Measurements from ENCODE around the gene ARPC5L.
"Not testable (repeated sequence)": the region's sequence is repeated elsewhere in the genome, so short reads cannot be mapped to it uniquely, and the experiment has no call there.

Gene ARPC5L

DNA sequence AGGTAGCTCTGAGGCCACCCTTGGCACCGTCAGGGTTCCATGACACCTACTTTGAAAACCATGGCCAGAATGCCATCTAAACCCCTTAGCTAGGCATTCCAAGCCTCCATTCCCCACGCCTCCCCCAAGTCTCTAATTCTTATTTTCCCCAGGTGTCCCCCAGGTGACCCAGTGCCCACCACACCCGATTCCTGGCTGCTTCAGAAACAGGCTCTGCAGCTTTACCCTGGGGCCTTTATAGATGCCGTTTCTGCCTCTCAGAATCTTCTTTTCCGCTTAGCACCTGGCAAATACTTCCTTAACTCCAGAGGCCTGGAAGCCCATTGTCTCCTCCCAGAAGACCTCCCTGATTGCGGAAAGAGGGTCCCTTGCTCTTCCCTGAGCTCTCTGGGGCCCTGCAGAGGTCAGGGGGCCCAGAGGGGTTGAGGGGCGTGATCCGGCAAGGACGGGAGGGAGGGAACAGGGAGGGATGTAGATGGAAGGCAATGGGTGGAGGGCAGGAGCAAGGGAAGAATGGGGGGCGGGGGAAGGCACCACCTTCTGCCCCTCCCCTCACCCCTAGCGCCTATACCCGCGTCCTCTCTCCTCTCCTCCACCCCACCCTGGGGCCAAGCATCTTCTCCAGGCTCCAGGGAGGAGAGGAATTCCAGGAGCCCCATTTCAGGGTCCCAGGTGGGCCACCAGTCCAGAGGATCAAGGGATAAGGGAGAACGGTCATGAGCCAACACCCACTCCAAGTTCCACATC lies 20.7 kb upstream of the ARPC5L start:
- DNase-seq, result no peak

DNA sequence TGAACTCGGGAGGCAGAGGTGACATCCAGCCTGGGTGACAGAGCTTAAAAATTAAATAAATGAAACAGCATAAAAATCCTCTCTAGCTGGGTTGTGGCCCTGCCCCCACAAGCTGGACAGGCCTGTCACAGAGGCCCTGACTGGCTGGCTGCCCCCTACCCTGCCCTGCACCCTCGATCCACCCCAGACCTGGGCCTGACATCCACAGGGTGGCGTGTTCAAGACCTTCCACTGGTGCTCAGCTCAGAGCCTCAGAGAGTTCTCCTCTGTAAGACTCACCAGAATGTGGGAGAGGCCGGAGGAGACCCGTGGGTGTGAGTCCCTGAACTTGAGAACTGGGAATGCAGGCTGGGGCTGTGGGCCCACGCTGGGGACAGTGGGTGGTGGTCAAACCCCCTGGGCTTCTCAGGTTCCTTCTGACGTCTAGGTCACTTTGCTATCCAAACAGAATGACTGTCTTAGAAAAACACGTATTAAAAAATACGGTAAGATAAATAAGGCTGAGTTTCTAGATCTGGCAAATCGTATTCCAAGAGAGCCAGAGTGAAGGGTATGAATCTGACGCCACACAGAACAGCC lies 18.4 kb upstream of the ARPC5L start:
- DNase-seq, result no peak

DNA sequence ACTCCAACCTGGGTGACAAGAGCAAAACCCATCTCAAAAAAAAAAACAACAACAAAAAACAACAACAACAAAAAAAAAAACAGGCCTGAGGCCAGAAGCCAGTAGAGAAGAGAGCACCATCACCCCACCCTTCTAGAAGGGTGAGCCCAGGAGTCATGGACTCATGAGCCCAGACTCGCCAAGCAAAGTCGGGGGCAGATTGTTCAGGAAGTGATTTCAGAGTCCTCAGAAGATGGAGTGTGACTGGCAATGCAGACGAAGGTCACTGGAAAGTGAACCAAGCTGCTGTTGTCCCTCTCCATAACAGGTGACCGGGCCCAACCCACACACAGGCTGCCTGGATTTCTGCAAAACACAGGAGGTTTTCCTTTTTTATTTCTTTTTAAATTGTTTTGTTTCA lies 17.6 kb upstream of the ARPC5L start:
- DNase-seq, result no peak

DNA sequence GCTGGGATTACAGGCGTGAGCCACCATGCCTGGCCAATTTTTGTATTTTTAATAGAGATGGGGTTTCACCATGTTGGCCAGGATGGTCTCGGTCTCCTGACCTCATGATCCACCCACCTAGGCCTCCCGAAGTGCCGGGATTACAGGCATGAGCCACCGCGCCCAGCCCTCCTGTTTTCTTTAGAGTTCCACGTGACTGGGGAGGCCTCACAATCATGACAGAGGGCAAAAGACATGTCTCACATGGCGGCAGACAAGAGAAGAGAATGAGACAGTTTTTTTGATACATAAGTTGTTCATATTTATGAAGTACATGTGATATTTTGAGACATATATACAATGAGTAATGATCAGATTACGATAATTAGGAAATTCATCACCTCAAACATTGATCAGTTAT lies 15.5 kb upstream of the ARPC5L start:
- DNase-seq, result not testable (repeated sequence)

DNA sequence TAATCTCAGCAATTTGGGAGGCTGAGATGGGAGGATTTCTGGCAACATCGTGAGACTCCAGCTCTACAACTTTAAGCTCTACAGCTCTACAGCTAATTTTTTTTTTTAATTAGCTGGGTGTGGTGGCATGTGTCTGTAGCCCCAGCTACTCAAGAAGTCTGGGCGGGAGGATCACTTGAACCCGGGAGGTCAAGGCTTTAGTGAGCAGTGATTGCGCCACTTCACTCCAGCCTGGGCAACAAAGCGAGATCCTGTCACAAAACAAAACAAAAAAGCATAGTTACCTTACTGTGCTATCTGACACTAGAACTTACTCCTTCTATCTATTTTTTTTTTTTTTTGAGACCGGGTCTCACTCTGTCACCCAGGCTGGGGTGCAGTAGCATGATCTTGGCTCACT lies 15.0 kb upstream of the ARPC5L start:
- DNase-seq, result no peak

DNA sequence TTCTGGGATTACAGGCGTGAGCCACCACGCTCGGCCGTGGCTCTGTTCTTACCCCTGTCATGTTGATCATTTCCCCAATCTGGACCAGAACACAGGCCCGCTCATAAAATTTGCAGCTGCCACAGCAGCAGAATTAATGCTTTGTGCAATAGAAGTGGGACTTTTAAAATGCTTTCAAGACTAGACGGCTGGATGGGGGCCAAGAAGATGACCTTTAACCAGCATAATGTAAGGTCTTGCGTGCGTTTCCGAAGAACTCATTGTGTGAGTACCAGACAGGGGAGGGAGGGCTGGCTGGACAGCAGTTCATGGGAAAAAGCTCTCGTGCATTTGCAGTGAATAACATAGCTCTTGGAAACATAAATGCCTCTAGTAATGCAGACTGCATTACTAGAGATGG lies 12.1 kb upstream of the ARPC5L start:
- no peak for DNase-seq

DNA sequence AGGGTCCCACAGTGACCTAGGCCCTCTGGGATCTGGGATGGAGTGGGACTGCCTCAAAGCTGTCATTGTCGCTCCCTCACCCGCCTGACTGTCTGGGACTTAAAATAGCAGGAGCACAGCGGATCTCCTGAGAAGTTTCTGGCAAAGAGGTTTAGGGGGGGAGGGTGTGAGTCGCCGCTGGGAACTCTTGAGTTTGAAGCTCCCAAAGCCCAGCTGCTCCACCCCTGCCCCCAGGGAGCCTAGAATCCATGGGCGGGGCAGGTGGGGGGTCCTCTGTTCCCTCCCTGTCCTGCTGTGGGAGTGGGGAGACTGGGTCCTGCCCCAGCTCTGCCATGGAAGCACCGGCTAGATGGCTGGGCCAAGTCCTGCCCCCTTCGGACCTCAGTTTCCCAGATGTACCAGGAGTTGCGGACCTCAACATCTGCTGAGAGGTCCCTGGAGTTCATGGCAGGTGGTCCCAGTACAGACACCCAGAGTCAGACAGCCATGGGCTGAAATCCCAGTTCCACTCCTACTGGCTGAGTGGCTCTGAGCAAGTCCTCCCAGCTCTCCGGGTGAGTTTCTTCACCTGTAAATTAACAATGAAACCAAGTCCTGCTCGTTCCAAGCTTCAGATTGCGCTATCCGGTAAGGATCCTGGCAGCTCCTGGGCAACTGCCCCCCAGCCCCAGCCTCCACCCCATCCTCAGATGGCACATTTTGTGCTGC lies 9.7 kb upstream of the ARPC5L start:
- DNase-seq, result no peak

DNA sequence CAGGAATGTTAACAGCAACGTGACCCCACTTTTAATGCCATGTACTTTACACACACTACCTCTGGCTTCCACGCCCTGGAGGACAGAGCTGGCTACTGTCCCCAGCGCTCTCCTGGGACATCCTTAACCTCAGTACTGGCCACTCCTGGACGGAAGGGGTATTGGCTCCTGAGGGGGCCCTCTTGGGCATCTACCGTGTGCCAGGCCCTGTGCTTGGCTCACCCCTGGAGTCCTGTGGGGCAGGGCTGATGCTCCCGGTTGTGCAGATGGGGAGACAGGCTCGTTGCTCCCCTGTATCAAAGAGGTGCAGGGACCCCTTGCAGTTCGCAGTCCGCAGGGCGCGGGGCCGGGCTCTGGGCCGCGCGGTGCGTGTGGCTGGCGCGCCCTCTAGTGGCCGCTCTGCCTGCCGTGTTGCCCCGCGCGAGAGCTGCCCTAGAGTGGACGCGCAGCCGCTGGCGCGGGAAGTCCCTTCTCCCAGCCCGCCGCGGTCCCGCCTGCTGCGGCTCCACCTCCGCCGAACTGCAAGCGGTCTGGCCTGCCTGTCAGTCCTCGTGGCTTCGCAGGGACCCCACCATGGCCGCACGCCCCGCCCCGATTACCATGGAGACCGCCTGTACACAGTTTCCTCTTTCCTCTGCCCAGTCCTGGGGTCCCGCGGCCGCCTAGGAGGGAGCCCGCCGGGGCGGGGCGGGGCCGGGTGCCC lies 8.9 kb upstream of the ARPC5L start, which contains the start of gene WDR38:
WDR38 (plus strand) TSS at position 632 of the 703 bp plus-strand sequence. CDS start 72 bp downstream, outside the sequence.
- peak; percentile 5 for DNase-seq

DNA sequence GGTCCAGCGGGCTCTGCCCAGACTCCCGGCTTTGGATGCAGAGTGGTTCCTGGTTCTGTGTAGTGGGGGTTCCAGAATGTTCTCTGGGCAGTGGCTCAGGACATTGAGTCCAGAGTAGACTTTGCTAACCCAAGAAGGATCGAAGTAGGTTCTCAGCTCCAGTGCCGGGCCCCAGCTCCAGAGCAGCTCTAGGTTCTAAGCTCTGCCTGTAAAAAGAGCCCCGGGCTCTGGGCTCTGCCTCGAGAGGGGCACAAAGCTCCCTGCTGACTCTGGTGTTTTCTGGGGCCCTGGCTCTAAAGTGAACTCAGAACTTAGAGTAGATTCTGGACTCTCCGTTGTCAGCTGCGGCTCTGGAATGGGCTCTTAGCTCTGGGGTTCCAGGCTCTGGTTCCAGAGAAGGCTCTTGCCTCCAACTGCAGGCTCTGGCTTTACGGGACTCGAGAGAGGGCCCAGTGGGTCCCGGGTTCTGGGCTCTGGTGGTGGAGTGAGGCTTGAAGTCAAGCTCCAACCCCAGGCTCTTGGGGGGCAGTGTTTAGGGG lies 8.3 kb upstream of the ARPC5L start:
- DNase-seq, result no peak

DNA sequence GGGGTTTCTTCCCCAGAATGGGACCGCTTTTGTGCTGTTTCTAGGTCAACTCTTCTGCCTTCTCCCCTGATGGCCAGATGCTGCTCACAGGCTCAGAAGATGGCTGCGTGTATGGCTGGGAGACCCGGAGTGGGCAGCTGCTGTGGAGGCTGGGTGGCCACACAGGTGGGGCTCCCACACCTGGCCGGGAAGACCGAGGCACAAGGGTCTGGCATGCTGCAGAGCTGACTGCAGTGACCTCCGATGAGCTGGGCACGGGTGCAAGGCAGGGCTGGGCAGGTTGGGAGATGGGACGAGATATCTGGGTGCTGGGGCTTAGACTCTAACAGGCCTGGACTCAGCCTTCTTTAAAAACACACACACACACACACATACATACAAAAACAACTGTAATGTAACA lies 7.8 kb upstream of the ARPC5L start:
- no peak for DNase-seq

DNA sequence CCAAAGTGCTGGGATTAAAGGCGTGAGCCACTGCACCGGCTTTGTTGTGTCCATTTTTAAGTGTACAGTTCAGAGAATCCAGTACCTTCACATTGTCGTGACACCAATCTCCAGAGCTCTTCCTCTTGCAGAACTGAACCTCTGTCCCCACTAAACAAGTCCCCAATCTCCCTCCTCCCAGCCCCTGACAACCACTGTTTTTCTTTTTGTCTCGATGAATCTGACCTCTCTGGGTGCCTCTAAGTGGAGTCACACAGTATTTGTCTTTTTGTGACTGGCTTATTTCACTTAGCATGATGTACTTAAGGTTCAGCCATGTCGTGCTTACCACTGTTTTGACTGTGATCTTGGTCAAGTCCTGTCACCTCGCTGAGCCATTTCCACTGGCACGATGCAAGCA lies 7.1 kb upstream of the ARPC5L start:
- DNase-seq, result no peak

DNA sequence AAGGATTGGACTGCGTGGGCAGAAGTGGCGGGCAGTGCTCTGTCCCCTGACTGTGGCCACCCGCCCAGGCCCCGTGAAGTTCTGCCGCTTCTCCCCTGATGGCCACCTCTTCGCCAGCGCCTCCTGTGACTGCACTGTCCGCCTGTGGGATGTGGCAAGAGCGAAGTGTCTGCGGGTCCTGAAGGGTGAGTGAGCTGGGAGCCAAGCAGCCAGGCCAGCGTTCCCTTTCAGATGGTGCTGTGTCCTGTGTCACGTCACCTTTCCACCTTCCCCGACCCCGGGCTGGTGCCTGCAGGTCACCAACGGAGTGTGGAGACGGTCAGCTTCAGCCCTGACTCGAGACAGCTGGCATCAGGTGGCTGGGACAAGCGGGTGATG lies 6.4 kb upstream of the ARPC5L start:
- DNase-seq, result no peak

DNA sequence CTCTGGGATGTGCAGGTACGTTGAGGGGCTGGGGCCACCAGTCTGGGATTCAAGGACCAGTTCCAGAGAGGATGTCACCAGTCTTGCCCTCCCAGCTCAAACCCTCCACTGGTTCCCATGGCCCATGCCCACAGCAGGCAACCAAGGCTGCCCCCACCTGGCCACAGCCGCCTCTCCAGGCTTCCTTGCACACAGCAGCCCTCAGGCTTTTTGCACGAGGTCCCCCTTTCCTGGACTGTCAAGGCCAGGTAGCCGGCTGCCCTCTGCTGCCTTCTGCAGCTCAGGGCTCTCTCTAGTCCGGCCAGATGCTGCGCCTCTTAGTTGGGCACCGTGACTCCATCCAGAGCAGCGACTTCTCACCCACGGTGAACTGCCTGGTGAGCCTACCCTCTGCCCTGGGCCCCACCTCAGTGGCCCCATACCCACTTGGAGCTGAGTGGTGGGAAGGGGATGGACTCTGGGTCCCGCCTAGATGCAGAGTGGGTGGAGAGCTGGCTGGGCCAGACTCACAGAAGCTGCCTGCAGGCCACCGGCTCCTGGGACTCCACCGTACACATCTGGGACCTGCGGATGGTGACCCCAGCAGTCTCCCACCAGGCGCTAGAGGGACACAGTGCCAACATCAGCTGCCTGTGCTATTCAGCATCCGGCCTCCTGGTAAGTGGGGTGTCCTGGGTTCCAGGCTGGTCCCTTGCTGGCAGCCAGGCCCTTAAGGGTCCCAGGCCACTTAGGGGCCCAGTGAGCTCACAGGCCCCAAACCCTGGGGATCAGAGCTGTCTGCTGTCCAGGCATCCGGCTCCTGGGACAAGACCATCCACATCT lies 5.8 kb upstream of the ARPC5L start:
- DNase-seq, result no peak

DNA sequence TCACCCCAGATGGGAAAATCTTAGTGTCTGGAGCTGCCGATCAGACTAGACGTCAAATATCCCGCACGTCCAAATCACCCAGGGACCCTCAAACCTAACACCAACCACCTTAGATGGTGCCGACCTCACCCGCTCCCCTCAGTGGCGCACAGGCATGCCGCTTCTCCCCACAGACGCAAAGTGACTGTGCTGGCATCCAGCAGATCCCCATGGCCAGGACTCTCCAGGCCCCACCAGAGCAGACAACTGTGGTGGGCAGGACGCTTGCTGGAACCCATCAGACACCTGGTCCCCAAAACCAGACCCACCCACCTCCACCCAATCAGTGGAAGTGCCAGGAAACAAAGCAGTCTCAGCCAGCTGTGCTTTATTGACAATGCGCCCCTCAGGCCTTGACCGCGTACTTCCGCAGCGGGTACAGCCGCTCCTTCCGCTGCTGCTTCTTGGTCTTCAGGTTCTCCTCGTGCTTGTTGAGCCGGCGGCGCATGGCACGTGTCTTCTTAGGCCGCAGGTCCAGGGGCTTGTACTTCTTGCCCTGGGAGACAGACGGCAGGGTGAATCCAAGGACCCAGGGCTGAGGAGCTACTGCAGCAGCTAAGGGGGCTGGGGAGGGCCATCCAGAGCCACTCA lies 4.3 kb upstream of the ARPC5L start:
- DNase-seq, result no peak

DNA sequence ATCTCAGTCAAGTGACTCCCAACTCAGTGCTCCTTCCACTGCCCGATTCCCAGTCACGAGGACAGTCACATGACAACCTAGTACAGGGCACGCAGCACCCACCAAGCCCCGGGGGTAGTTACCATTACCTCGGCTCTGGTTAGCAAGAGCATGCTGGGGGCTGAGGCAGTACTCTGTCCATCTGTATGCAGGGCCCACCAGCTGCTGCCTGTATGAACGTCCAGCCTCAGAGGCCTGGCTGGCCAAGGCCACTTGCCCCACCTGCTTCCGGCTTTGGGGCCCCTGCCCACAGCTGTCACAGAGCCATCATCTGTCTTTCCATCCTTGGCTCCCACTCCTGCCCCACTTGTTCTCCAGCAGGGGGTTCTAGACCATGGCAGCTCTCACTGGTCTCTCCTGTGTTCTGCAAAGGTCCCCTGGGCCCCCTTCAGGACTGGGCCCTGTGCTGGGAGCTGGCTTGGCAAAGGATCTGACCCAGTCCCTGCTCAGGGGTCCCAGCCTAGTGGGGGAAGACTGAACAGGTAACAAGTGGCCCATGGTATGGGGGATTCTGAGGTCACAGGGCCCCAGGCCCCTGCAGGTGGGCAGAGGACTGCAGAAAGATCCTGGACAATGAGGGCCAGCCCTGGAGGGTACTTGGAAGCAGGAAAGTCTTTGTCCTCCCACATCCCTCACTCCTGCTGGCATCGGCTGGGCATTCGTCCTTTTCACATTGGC lies 3.4 kb upstream of the ARPC5L start:
- DNase-seq, result no peak

DNA sequence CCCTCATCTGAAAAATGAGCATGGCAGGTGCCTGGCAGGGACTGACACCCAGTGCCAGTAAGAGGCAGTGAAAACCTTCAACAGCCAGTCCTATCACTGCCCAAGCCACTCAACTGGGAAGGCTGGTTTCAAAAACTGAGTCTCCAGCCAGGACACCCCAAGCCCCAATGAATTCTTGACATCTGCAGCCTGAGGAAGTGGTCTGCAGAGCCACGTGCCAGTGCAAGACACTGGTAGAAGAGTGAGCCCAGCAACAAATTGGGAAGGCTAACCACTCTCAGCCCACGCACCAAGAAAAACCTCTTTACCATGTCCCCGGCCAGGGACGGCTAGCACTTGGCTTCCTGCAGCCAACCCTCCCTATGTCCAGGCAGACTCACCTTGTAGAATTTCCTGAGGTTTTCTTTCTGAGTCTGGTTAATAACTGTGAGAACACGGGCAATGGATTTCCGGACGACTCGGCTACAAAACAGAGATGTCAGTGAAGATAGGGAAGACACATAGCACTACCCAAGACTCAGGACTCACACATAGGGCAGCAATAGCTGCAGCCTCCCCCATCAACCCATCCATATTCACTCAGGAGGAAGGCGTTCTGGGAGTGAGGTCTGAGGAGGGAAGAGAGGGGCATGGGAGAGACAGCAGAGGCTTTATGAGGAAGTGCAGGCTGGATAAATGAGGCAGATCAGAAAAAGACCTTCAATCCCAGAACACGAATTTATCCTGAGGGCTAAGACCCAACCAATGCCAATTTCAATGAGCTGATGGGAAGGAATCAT lies 1.9 kb upstream of the ARPC5L start:
- no peak for DNase-seq

DNA sequence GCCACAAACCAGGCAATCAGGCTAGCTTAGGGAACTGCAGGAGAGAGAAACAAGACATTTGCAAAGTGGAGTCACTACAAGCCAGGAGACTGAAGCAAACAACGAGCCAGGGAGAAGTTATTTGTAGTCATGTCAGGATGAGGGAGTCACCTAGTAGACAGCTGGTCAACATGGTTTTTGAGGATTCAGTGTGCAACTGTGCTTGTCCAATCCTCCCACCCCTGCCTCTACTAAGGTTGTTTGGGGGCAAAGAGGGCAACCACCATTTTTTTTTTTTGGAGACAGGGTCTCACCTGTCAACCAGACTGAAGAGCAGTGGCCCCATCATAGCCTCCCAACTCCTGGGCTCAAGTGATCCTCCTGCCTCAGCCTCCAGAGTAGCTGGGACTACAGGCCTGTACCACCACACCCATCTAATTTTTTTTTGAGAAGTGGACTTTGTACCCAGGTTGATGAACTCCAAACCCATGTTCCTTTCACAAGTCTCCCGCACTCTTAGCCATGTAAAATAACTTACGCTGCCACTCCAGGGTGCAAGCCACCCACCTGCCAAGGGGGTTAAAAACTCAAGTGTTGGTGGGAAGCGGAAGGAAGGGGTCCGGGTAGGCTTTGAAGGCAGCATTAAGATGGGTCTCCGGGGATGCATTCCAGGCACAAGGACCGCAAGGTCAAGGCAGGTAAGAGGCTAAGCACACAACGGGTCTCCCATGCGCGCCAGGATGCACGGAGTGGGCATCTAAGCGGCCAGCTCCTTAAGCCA lies 1.2 kb upstream of the ARPC5L start:
- DNase-seq, result no peak

DNA sequence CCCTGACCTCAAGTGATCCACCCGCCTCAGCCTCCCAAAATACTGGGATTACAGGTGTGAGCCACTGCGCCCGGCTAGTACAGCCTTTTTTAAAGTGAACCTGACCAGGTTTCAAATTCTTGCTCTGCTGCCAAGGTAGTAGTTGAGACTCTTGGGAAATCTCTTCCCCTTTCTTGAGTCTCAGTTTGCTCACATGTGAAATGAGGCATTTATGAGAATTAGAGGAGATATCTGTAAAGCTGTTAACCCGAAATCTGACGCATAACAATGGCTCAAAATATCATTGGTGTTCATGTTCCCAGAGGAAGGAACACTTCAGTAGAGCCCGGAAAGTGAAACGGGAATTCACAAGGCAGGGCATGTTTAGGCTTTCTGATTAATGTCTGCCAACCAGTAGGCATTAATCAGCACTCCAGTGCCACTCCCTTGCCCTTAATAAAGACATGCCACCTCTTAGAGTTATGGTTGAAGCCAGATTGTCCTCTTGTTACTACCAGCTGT lies 1.5 kb downstream of the ARPC5L start:
- DNase-seq, result no peak
